SJSA1 (cell line): ENCODE data around the gene IFT122. TPM values are rescaled to one million over a fixed set of nuclear protein-coding genes. Genes with fewer than 3 reads are reported as not detected.

Experiments used
- DNase-seq, 2 experiments: peaks; one replicate each; pipeline ENCODE4 v3.0.0-alpha.2; 2015 to 2020; ENCODE audit warnings: low spot score in 2 of 2, low read depth in 1 of 2
- H3K27ac ChIP-seq: fragments of 250-450 bp; sonication (Bioruptor Pico); 2 replicates; pipeline ENCODE4 v1.5.1; 2020; ENCODE audit warnings: mild to moderate bottlenecking, moderate library complexity
- H3K27me3 ChIP-seq: fragments of 250-450 bp; sonication (Bioruptor Pico); replicated peaks from 2 replicates; pipeline ENCODE4 v1.5.1; 2020; ENCODE audit warnings: mild to moderate bottlenecking, moderate library complexity
- H3K36me3 ChIP-seq: fragments of 250-450 bp; sonication (Bioruptor Pico); 2 replicates; pipeline ENCODE4 v1.5.1; 2020; ENCODE audit warnings: mild to moderate bottlenecking
- H3K4me1 ChIP-seq: fragments of 250-450 bp; sonication (Bioruptor Pico); replicated peaks from 2 replicates; pipeline ENCODE4 v1.6.1; 2021; ENCODE audit warnings: mild to moderate bottlenecking
- H3K4me3 ChIP-seq: fragments of 250-450 bp; sonication (Bioruptor Pico); 2 replicates; pipeline ENCODE4 v1.5.1; 2020; ENCODE audit warnings: mild to moderate bottlenecking
- H3K9me3 ChIP-seq: fragments of 250-450 bp; sonication (Bioruptor Pico); replicated peaks from 2 replicates; pipeline ENCODE4 v1.5.1; 2020; ENCODE audit warnings: mild to moderate bottlenecking
- total RNA-seq: library from RNA; depleted of rRNA; stranded (reverse); fragments of >200 nt; shearing (Covaris generic); gene quantifications from 2 replicates; pipeline ENCODE4 v1.2.3, GENCODE V29; 2014

Gene IFT122
- total RNA-seq, 1 experiment from 2014 or later: 13.3 TPM

GRCh38 chr3:129434140-129434539 lies 5.9 kb upstream of the IFT122 start:
- no peak overlapping the region for H3K4me3 ChIP-seq
- H3K27me3 ChIP-seq: no peaks in the 10 kb centered on the region
- no peak for DNase-seq

GRCh38 chr3:129435367-129435766 lies 4.7 kb upstream of the IFT122 start:
- Histone ChIP-seq H3K36me3 (peaks cover 73% of the 10 kb centered on the region), H3K4me1 (peaks cover under 1% of the 10 kb centered on the region; the same call in 1 of the 2 replicates)
- DNase-seq: no peak

More at GRCh38 chr3:129434140-129434539, 5.9 kb upstream of the IFT122 start:
- peaks cover under 1% of the 10 kb centered on the region; the same call in 1 of the 2 replicates for H3K4me1 ChIP-seq
- peaks cover 71% of the 10 kb centered on the region for H3K36me3 ChIP-seq
- H3K9me3 ChIP-seq: no peaks in the 10 kb centered on the region
- no peak overlapping the region for H3K27ac ChIP-seq

GRCh38 chr3:129439226-129439816 lies 703 bp upstream of the IFT122 start:
- H3K36me3 ChIP-seq: peaks cover 36% of the 10 kb centered on the region
- no peaks in the 10 kb centered on the region for H3K27me3 ChIP-seq
- DNase-seq: no peak
- H3K4me1 ChIP-seq: peaks cover 20% of the 10 kb centered on the region
- H3K27ac ChIP-seq: peak overlapping the region; percentile 48
- H3K4me3 ChIP-seq: peak overlapping the region; percentile 70
- no peaks in the 10 kb centered on the region for H3K9me3 ChIP-seq

More at GRCh38 chr3:129435367-129435766, 4.7 kb upstream of the IFT122 start:
- no peak overlapping the region for H3K27ac ChIP-seq
- no peak overlapping the region for H3K4me3 ChIP-seq
- no peaks in the 10 kb centered on the region for H3K27me3 ChIP-seq
- no peaks in the 10 kb centered on the region for H3K9me3 ChIP-seq

- DNase-seq: no peak
- Histone ChIP-seq H3K4me3 (peak overlapping the region; percentile 70), H3K9me3 (no peaks in the 10 kb centered on the region), H3K27ac (peak overlapping the region; percentile 90), H3K4me1 (peaks cover 20% of the 10 kb centered on the region), H3K27me3 (no peaks in the 10 kb centered on the region), H3K36me3 (peaks cover 28% of the 10 kb centered on the region)
Measured at GRCh38 chr3:129440618-129441190, 680 bp downstream of the IFT122 start.

GRCh38 chr3:129441215-129441614 lies 1.2 kb downstream of the IFT122 start:
- Histone ChIP-seq H3K36me3 (peaks cover 26% of the 10 kb centered on the region), H3K9me3 (no peaks in the 10 kb centered on the region), H3K27ac (peak overlapping the region; percentile 90), H3K4me3 (peak overlapping the region; percentile 70), H3K27me3 (no peaks in the 10 kb centered on the region), H3K4me1 (peaks cover 20% of the 10 kb centered on the region)
- DNase-seq: no peak

GRCh38 chr3:129441782-129442181 lies 1.8 kb downstream of the IFT122 start:
- H3K4me3 ChIP-seq: no peak overlapping the region
- DNase-seq: peak in 1 of 2 experiments; percentile 28
- peaks cover 20% of the 10 kb centered on the region for H3K4me1 ChIP-seq
- H3K36me3 ChIP-seq: peaks cover 20% of the 10 kb centered on the region
- no peaks in the 10 kb centered on the region for H3K27me3 ChIP-seq
- H3K9me3 ChIP-seq: no peaks in the 10 kb centered on the region
- H3K27ac ChIP-seq: peak overlapping the region; percentile 41; the same call in 1 of the 2 replicates

- peaks cover 25% of the 10 kb centered on the region for H3K4me1 ChIP-seq
- DNase-seq: no peak
- peaks cover 13% of the 10 kb centered on the region for H3K36me3 ChIP-seq
- no peaks in the 10 kb centered on the region for H3K27me3 ChIP-seq
- no peaks in the 10 kb centered on the region for H3K9me3 ChIP-seq
- no peak overlapping the region for H3K4me3 ChIP-seq
- H3K27ac ChIP-seq: no peak overlapping the region
Measured at GRCh38 chr3:129442486-129442885, 2.5 kb downstream of the IFT122 start.

- Histone ChIP-seq H3K36me3 (peaks cover 9% of the 10 kb centered on the region; the same call in 1 of the 2 replicates), H3K4me3 (no peak overlapping the region), H3K4me1 (peaks cover 27% of the 10 kb centered on the region), H3K27me3 (no peaks in the 10 kb centered on the region), H3K27ac (no peak overlapping the region), H3K9me3 (no peaks in the 10 kb centered on the region)
- DNase-seq: no peak
Measured at GRCh38 chr3:129442947-129443346, 2.9 kb downstream of the IFT122 start.

- Histone ChIP-seq H3K4me3 (no peak overlapping the region), H3K4me1 (peaks cover 35% of the 10 kb centered on the region), H3K27ac (no peak overlapping the region), H3K27me3 (no peaks in the 10 kb centered on the region), H3K36me3 (peaks cover under 1% of the 10 kb centered on the region; the same call in 1 of the 2 replicates), H3K9me3 (no peaks in the 10 kb centered on the region)
- DNase-seq: no peak
Measured at GRCh38 chr3:129445471-129445870, 5.4 kb downstream of the IFT122 start.

GRCh38 chr3:129446926-129447325 lies 6.9 kb downstream of the IFT122 start:
- Histone ChIP-seq H3K36me3 (peaks cover 4% of the 10 kb centered on the region), H3K27ac (no peak overlapping the region), H3K9me3 (no peaks in the 10 kb centered on the region), H3K4me3 (no peak overlapping the region), H3K4me1 (peaks cover 21% of the 10 kb centered on the region), H3K27me3 (no peaks in the 10 kb centered on the region)
- no peak for DNase-seq

GRCh38 chr3:129448186-129448895 lies 8.3 kb downstream of the IFT122 start:
- H3K27me3 ChIP-seq: no peaks in the 10 kb centered on the region
- no peak for DNase-seq
- H3K27ac ChIP-seq: no peak overlapping the region
- peaks cover 17% of the 10 kb centered on the region for H3K4me1 ChIP-seq
- H3K9me3 ChIP-seq: no peaks in the 10 kb centered on the region
- H3K4me3 ChIP-seq: no peak overlapping the region
- H3K36me3 ChIP-seq: peaks cover 8% of the 10 kb centered on the region

GRCh38 chr3:129449279-129450115 lies 9.5 kb downstream of the IFT122 start:
- Histone ChIP-seq H3K9me3 (no peaks in the 10 kb centered on the region), H3K4me1 (peaks cover 17% of the 10 kb centered on the region), H3K27me3 (no peaks in the 10 kb centered on the region), H3K27ac (peak overlapping the region; percentile 35; the same call in 1 of the 2 replicates), H3K4me3 (no peak overlapping the region), H3K36me3 (peaks cover 11% of the 10 kb centered on the region)
- peak in 1 of 2 experiments; percentile 29 for DNase-seq

GRCh38 chr3:129453732-129454131 lies 13.7 kb downstream of the IFT122 start:
- DNase-seq: no peak
- peaks cover 27% of the 10 kb centered on the region for H3K36me3 ChIP-seq
- H3K27ac ChIP-seq: no peak overlapping the region
- no peaks in the 10 kb centered on the region for H3K27me3 ChIP-seq
- peaks cover 10% of the 10 kb centered on the region for H3K4me1 ChIP-seq
- no peak overlapping the region for H3K4me3 ChIP-seq
- H3K9me3 ChIP-seq: no peaks in the 10 kb centered on the region
